HG03135 (cell line): ENCODE results near the gene CYP26A1.

Experiments used
- ATAC-seq: cut with Tn5 transposase; IDR thresholded peaks from one replicate; pipeline ENCODE4 v1.9.1; 2021; ENCODE audit warnings: mild to moderate bottlenecking, moderate library complexity; ENCODE audit not compliant: unreplicated experiment

Gene CYP26A1

GRCh38 chr10:93063977-93064660, 9.6 kb upstream of the CYP26A1 start:
- ATAC-seq: no peak

GRCh38 chr10:93064874-93065660, 8.6 kb upstream of the CYP26A1 start:
- ATAC-seq: no peak

GRCh38 chr10:93065675-93066543, 7.8 kb upstream of the CYP26A1 start:
- ATAC-seq: no peak

GRCh38 chr10:93066544-93066913, 7.2 kb upstream of the CYP26A1 start:
- ATAC-seq: no peak

- ATAC-seq: no peak
These were observed 6.0 kb upstream of the CYP26A1 start for GRCh38 chr10:93067443-93068365.

GRCh38 chr10:93068411-93069244, 5.1 kb upstream of the CYP26A1 start:
- ATAC-seq: no peak

GRCh38 chr10:93069245-93069561, 4.5 kb upstream of the CYP26A1 start:
- no peak for ATAC-seq

GRCh38 chr10:93070378-93071176, 3.1 kb upstream of the CYP26A1 start:
- ATAC-seq: no peak

GRCh38 chr10:93071177-93071472, 2.6 kb upstream of the CYP26A1 start:
- ATAC-seq: no peak

GRCh38 chr10:93071674-93072224, 1.9 kb upstream of the CYP26A1 start:
- no peak for ATAC-seq

GRCh38 chr10:93072225-93072712, 1.4 kb upstream of the CYP26A1 start:
- ATAC-seq: no peak

- no peak for ATAC-seq
These were observed 767 bp upstream of the CYP26A1 start for GRCh38 chr10:93072713-93073538.

GRCh38 chr10:93074147-93074596, 479 bp downstream of the CYP26A1 start:
- ATAC-seq: no peak

- no peak for ATAC-seq
These were observed 1.1 kb downstream of the CYP26A1 start for GRCh38 chr10:93074597-93075368.

GRCh38 chr10:93075369-93076221, 1.9 kb downstream of the CYP26A1 start:
- ATAC-seq: no peak

- ATAC-seq: no peak
These were observed 3.2 kb downstream of the CYP26A1 start for GRCh38 chr10:93076871-93077270.
